Upper lobe of right lung (tissue), 1 donor: Measurements from ENCODE around the gene SNX30. TPM values are rescaled to one million over a fixed set of nuclear protein-coding genes. Genes with fewer than 3 reads are reported as not detected.
A peak's percentile ranks its signal among the peaks of the same experiment; 100 is the strongest.
"Not testable (repeated sequence)": the region's sequence is repeated elsewhere in the genome, so short reads cannot be mapped to it uniquely, and the experiment has no call there.

Experiments used
- ATAC-seq: fragments of 200-7000 bp; cut with Tn5 transposase; one replicate; pipeline ENCODE4 v1.9.1; 2020; ENCODE audit warnings: mild to moderate bottlenecking, moderate library complexity
- DNase-seq: peaks from one replicate; pipeline ENCODE4 v3.0.0-alpha.2; 2020
- H3K27ac ChIP-seq: fragments of 200-600 bp; one replicate; pipeline ENCODE4 v1.8.0; 2022
- H3K27me3 ChIP-seq: fragments of 200-600 bp; one replicate; pipeline ENCODE4 v1.8.0; 2022; ENCODE audit warnings: mild to moderate bottlenecking
- H3K36me3 ChIP-seq: fragments of 200-600 bp; one replicate; pipeline ENCODE4 v1.8.0; 2022
- H3K4me1 ChIP-seq: fragments of 200-600 bp; one replicate; pipeline ENCODE4 v1.8.0; 2022
- H3K4me3 ChIP-seq: fragments of 200-600 bp; one replicate; pipeline ENCODE4 v1.8.0; 2022; ENCODE audit warnings: mild to moderate bottlenecking
- H3K9me3 ChIP-seq: fragments of 200-600 bp; one replicate; pipeline ENCODE4 v1.8.0; 2022
- CTCF ChIP-seq: fragments of 200-600 bp; IDR thresholded peaks from one replicate; pipeline ENCODE4 v1.8.0; 2022; ENCODE audit warnings: antibody characterized with exemption
- intact Hi-C: fragments of 100-400 bp; cut with DNase I; formaldehyde crosslinking; loops from one replicate; pipeline ENCODE4 v1.11.0; 2022
- total RNA-seq: library from RNA; stranded (reverse); fragmentation: NEBNext Ultra II Directional; extraction: Animal tissue kit (Norgen Biotek cat#: 25700); gene quantifications from one replicate; pipeline ENCODE4 v1.2.1, GENCODE V29; 2021
- donor health status: DM: no; HTN: yes; CAD: no; lungs with severe emphysema.

Gene SNX30
- total RNA-seq, 1 donor from 2014 or later: 76.3 TPM

- peak within 1 kb of the TSS; percentile 79 for H3K27ac ChIP-seq
- DNase-seq: peak; percentile 98
- peaks cover 3% of the 10 kb centered on the region for H3K36me3 ChIP-seq
- peak; percentile 99 for ATAC-seq
- no peaks in the 10 kb centered on the region for H3K9me3 ChIP-seq
- intact Hi-C loops: no loop called here
- H3K27me3 ChIP-seq: no peaks in the 10 kb centered on the region
- no peak for TF ChIP-seq CTCF
- peak within 1 kb of the TSS; percentile 62 for H3K4me3 ChIP-seq
- H3K4me1 ChIP-seq: peaks cover 6% of the 10 kb centered on the region
Measured at GRCh38 chr9:112717661-112718331, 32.8 kb upstream of the SNX30 start, which contains the start of gene INIP. Gene INIP, minus strand, starts transcription at chr9:112718117. Its CDS starts 1,632 bp downstream, at chr9:112716485.

GRCh38 chr9:112719241-112719691 lies 31.3 kb upstream of the SNX30 start:
- H3K4me3 ChIP-seq: no peak overlapping the region
- H3K9me3 ChIP-seq: no peaks in the 10 kb centered on the region
- DNase-seq: no peak
- no peaks in the 10 kb centered on the region for H3K27me3 ChIP-seq
- no peak for ATAC-seq
- TF ChIP-seq CTCF: no peak
- intact Hi-C loops: no loop called here
- H3K27ac ChIP-seq: no peak overlapping the region
- peaks cover 6% of the 10 kb centered on the region for H3K4me1 ChIP-seq
- peaks cover 3% of the 10 kb centered on the region for H3K36me3 ChIP-seq

- Histone ChIP-seq H3K36me3 (peaks cover 3% of the 10 kb centered on the region), H3K9me3 (no peaks in the 10 kb centered on the region), H3K27me3 (no peaks in the 10 kb centered on the region), H3K4me3 (no peak overlapping the region), H3K27ac (no peak overlapping the region), H3K4me1 (peaks cover 6% of the 10 kb centered on the region)
- DNase-seq (no peak), ATAC-seq (no peak)
- TF ChIP-seq CTCF: no peak
- intact Hi-C loops: no loop called here
Measured at GRCh38 chr9:112719696-112720095, 30.9 kb upstream of the SNX30 start.

- ATAC-seq: no peak
Measured at GRCh38 chr9:112720113-112720780, 30.3 kb upstream of the SNX30 start.

GRCh38 chr9:112722749-112723148 lies 27.8 kb upstream of the SNX30 start:
- H3K27ac ChIP-seq, H3K4me1 ChIP-seq, intact Hi-C loops, H3K4me3 ChIP-seq, H3K27me3 ChIP-seq, H3K36me3 ChIP-seq, DNase-seq, ATAC-seq, H3K9me3 ChIP-seq: not testable (repeated sequence)

More at GRCh38 chr9:112720113-112720780, 30.3 kb upstream of the SNX30 start:
- intact Hi-C loops: no loop called here
- Histone ChIP-seq H3K27ac (no peak overlapping the region), H3K36me3 (peaks cover 2% of the 10 kb centered on the region), H3K27me3 (no peaks in the 10 kb centered on the region), H3K4me3 (no peak overlapping the region), H3K9me3 (no peaks in the 10 kb centered on the region), H3K4me1 (peaks cover 6% of the 10 kb centered on the region)
- no peak for TF ChIP-seq CTCF
- DNase-seq: no peak

GRCh38 chr9:112725961-112726360 lies 24.6 kb upstream of the SNX30 start:
- no peak for TF ChIP-seq CTCF
- ATAC-seq (no peak), DNase-seq (no peak)
- Histone ChIP-seq H3K9me3 (no peaks in the 10 kb centered on the region), H3K4me1 (no peaks in the 10 kb centered on the region), H3K27ac (no peak overlapping the region), H3K4me3 (no peak overlapping the region), H3K36me3 (no peaks in the 10 kb centered on the region), H3K27me3 (no peaks in the 10 kb centered on the region)
- intact Hi-C loops: no loop called here
